WTC11 (cell line): Measurements from ENCODE around the gene DPP9. TPM values are rescaled to one million over a fixed set of nuclear protein-coding genes. Genes with fewer than 3 reads are reported as not detected.

Experiments used
- ATAC-seq: fragments of 200-7000 bp; cut with Tn5 transposase; 2 replicates; pipeline ENCODE4 v1.10.0; 2021; ENCODE audit warnings: mild to moderate bottlenecking, moderate library complexity
- CTCF ChIA-PET: fragments of 300-600 bp; sonication (Branson Sonifier 250); formaldehyde crosslinking; loops from one replicate; lab custom pipeline; 2021; ENCODE audit warnings: antibody characterized with exemption; lab: Charles Lee
- POLR2A ChIA-PET: fragments of 350-600 bp; sonication (Branson Sonifier 250); formaldehyde crosslinking; loops from one replicate; lab custom pipeline; 2021; ENCODE audit warnings: antibody characterized with exemption; lab: Charles Lee
- DNase-seq: peaks from one replicate; pipeline ENCODE4 v3.0.0; 2021; ENCODE audit warnings: low spot score
- H3K27ac Mint-ChIP-seq: 2 replicates; pipeline ENCODE4 v1.8.0; 2021; ENCODE audit warnings: mixed read lengths
- H3K27me3 Mint-ChIP-seq: 2 replicates; pipeline ENCODE4 v1.8.0; 2021; ENCODE audit warnings: low read depth, mild to moderate bottlenecking, moderate library complexity, mixed read lengths
- H3K36me3 Mint-ChIP-seq: 2 replicates; pipeline ENCODE4 v1.8.0; 2021; ENCODE audit warnings: mixed read lengths
- H3K4me1 Mint-ChIP-seq: 2 replicates; pipeline ENCODE4 v1.8.0; 2022; ENCODE audit warnings: mixed read lengths
- H3K4me3 Mint-ChIP-seq: 2 replicates; pipeline ENCODE4 v1.8.0; 2021; ENCODE audit warnings: mild to moderate bottlenecking, moderate library complexity, mixed read lengths
- H3K9me3 Mint-ChIP-seq: 2 replicates; pipeline ENCODE4 v1.8.0; 2021; ENCODE audit warnings: mixed read lengths
- ATF1 ChIP-seq: sonication (generic); formaldehyde crosslinking; IDR thresholded peaks from 2 replicates; pipeline ENCODE4 v1.8.1; 2023; ENCODE audit warnings: mild to moderate bottlenecking, moderate library complexity, missing genetic modification reagents
- ATF3 ChIP-seq: sonication (generic); formaldehyde crosslinking; conservative IDR thresholded peaks from 2 replicates; pipeline ENCODE4 v1.8.1; 2022; ENCODE audit warnings: mild to moderate bottlenecking, missing genetic modification reagents
- E2F4 ChIP-seq: sonication (generic); formaldehyde crosslinking; IDR thresholded peaks from 2 replicates; pipeline ENCODE4 v1.8.1; 2022; ENCODE audit warnings: low read depth, mild to moderate bottlenecking, moderate library complexity, missing genetic modification reagents, borderline replicate concordance
- ESRRA ChIP-seq: sonication (generic); formaldehyde crosslinking; IDR thresholded peaks from 2 replicates; pipeline ENCODE4 v1.8.1; 2022; ENCODE audit warnings: mild to moderate bottlenecking, missing genetic modification reagents, borderline replicate concordance
- GABPB1 ChIP-seq: sonication (generic); formaldehyde crosslinking; IDR thresholded peaks from 2 replicates; pipeline ENCODE4 v1.8.1; 2023; ENCODE audit warnings: mild to moderate bottlenecking, missing genetic modification reagents
- HMGA2 ChIP-seq: fragments of 250-450 bp; sonication (Bioruptor Pico); IDR thresholded peaks from 2 replicates; pipeline ENCODE4 v1.4.0; 2021; ENCODE audit warnings: mild to moderate bottlenecking, moderate library complexity
- IRF1 ChIP-seq: sonication (generic); formaldehyde crosslinking; IDR thresholded peaks from 2 replicates; pipeline ENCODE4 v1.8.0; 2023; ENCODE audit warnings: missing genetic modification reagents
- IRF2 ChIP-seq: sonication (generic); formaldehyde crosslinking; IDR thresholded peaks from 2 replicates; pipeline ENCODE4 v1.8.0; 2022; ENCODE audit warnings: low read depth, missing genetic modification reagents, borderline replicate concordance
- JAZF1 ChIP-seq: fragments of 250-450 bp; sonication (Bioruptor Pico); IDR thresholded peaks from 2 replicates; pipeline ENCODE4 v1.9.0; 2021; ENCODE audit warnings: moderate library complexity, mild to moderate bottlenecking, inconsistent platforms
- MYBL2 ChIP-seq: sonication (generic); formaldehyde crosslinking; IDR thresholded peaks from 2 replicates; pipeline ENCODE4 v1.8.1; 2023; ENCODE audit warnings: mild to moderate bottlenecking, moderate library complexity, missing genetic modification reagents
- NFE2L1 ChIP-seq: sonication (generic); formaldehyde crosslinking; IDR thresholded peaks from 2 replicates; pipeline ENCODE4 v1.8.1; 2023; ENCODE audit warnings: missing genetic modification reagents
- NR1H2 ChIP-seq: sonication (generic); formaldehyde crosslinking; IDR thresholded peaks from 2 replicates; pipeline ENCODE4 v1.9.0; 2021; ENCODE audit warnings: mild to moderate bottlenecking, moderate library complexity, missing genetic modification reagents
- SMAD3 ChIP-seq: sonication (generic); formaldehyde crosslinking; IDR thresholded peaks from 2 replicates; pipeline ENCODE4 v1.8.0; 2022; ENCODE audit warnings: missing genetic modification reagents, mild to moderate bottlenecking, borderline replicate concordance
- TCF7 ChIP-seq: sonication (generic); formaldehyde crosslinking; IDR thresholded peaks from 2 replicates; pipeline ENCODE4 v1.8.0; 2022; ENCODE audit warnings: mild to moderate bottlenecking, low read depth, missing genetic modification reagents, moderate library complexity
- TP53 ChIP-seq: sonication (generic); formaldehyde crosslinking; IDR thresholded peaks from 2 replicates; pipeline ENCODE4 v1.8.1; 2023; ENCODE audit warnings: mild to moderate bottlenecking, missing genetic modification reagents
- USF1 ChIP-seq: sonication (generic); formaldehyde crosslinking; IDR thresholded peaks from 2 replicates; pipeline ENCODE4 v1.8.0; 2022; ENCODE audit warnings: mild to moderate bottlenecking, missing genetic modification reagents
- ZNF232 ChIP-seq: sonication (generic); formaldehyde crosslinking; IDR thresholded peaks from 2 replicates; pipeline ENCODE4 v1.8.0; 2022; ENCODE audit warnings: mild to moderate bottlenecking, missing genetic modification reagents
- ZNF317 ChIP-seq: sonication (generic); formaldehyde crosslinking; IDR thresholded peaks from 2 replicates; pipeline ENCODE4 v1.8.1; 2023; ENCODE audit warnings: low read depth, mild to moderate bottlenecking, moderate library complexity, missing genetic modification reagents, borderline replicate concordance
- ZNF423 ChIP-seq: fragments of 250-450 bp; sonication (Bioruptor Pico); IDR thresholded peaks from 2 replicates; pipeline ENCODE4 v2.1.2; 2022; ENCODE audit warnings: mild to moderate bottlenecking, moderate library complexity
- total RNA-seq: library from RNA; stranded (reverse); gene quantifications from 3 replicates; pipeline ENCODE4 v1.2.3, GENCODE V29; 2021
- TF ChIP-seq, protein P1 (sequence below): sonication (generic); formaldehyde crosslinking; IDR thresholded peaks from 2 replicates; pipeline ENCODE4 v1.8.1; 2023; ENCODE audit warnings: mild to moderate bottlenecking, moderate library complexity, missing genetic modification reagents
- TF ChIP-seq, protein P2 (sequence below): sonication (generic); formaldehyde crosslinking; IDR thresholded peaks from 2 replicates; pipeline ENCODE4 v1.8.0; 2022; ENCODE audit warnings: mild to moderate bottlenecking, missing genetic modification reagents
- TF ChIP-seq, protein P3 (sequence below): sonication (generic); formaldehyde crosslinking; IDR thresholded peaks from 2 replicates; pipeline ENCODE4 v1.8.1; 2022; ENCODE audit warnings: missing genetic modification reagents, borderline replicate concordance
- TF ChIP-seq, protein P4 (sequence below): sonication (generic); formaldehyde crosslinking; IDR thresholded peaks from 2 replicates; pipeline ENCODE4 v1.8.1; 2022; ENCODE audit warnings: low read depth, missing genetic modification reagents, borderline replicate concordance
- TF ChIP-seq, protein P5 (sequence below): fragments of 250-450 bp; sonication (Bioruptor Pico); IDR thresholded peaks from 2 replicates; pipeline ENCODE4 v1.9.0; 2021; ENCODE audit warnings: moderate library complexity, mild to moderate bottlenecking, inconsistent platforms, borderline replicate concordance
- TF ChIP-seq, protein P6 (sequence below): sonication (generic); formaldehyde crosslinking; IDR thresholded peaks from 2 replicates; pipeline ENCODE4 v1.8.1; 2022; ENCODE audit warnings: mild to moderate bottlenecking, moderate library complexity, missing genetic modification reagents

Gene DPP9
- total RNA-seq, 1 experiment from 2014 or later, result 52.9 TPM

DNA sequence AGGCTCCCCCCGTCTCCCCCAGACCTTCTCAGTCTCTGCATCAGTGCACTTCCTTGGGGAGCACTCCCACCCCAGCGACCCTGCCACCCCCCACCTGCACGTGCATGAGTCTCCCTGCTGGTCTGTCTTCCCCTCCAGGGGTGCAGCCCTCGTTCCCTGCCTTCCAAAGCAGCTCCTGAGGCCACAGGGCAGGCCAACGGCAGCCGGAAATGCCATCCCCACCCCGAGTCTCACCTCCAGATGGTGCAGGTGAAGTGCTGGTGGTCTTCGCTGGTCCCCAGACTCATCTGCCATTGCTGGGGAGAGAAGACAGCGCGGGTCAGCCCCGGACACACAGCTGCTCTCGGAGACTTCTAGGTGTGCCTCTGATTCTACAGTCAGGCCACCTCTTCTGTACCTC is 59.0 kb downstream of the DPP9 start (continued):
- TF ChIP-seq MYBL2 (CRISPR knock-in tag), result no peak
- TF ChIP-seq JAZF1 (CRISPR knock-in tag), result no peak
- TF ChIP-seq E2F4 (CRISPR knock-in tag), result no peak
- no peak for TF ChIP-seq ZNF317 (CRISPR knock-in tag)
- TF ChIP-seq, protein P1, sequence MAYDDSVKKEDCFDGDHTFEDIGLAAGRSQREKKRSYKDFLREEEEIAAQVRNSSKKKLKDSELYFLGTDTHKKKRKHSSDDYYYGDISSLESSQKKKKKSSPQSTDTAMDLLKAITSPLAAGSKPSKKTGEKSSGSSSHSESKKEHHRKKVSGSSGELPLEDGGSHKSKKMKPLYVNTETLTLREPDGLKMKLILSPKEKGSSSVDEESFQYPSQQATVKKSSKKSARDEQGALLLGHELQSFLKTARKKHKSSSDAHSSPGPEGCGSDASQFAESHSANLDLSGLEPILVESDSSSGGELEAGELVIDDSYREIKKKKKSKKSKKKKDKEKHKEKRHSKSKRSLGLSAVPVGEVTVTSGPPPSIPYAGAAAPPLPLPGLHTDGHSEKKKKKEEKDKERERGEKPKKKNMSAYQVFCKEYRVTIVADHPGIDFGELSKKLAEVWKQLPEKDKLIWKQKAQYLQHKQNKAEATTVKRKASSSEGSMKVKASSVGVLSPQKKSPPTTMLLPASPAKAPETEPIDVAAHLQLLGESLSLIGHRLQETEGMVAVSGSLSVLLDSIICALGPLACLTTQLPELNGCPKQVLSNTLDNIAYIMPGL (CRISPR knock-in tag), result no peak
- no peak for TF ChIP-seq ATF1 (CRISPR knock-in tag)
- TF ChIP-seq, all 79 proteins: peak for 0

GRCh38 chr19:4662812-4663211 is 60.8 kb downstream of the DPP9 start:
- H3K36me3 Mint-ChIP-seq, result peaks cover 26% of the 10 kb centered on the region
- DNase-seq (no peak), ATAC-seq (no peak)
- TF ChIP-seq ATF3 (CRISPR knock-in tag), result no peak
- TF ChIP-seq NR1H2 (CRISPR knock-in tag), result no peak
- no peak for TF ChIP-seq TCF7 (CRISPR knock-in tag)
- TF ChIP-seq TP53, result no peak
- TF ChIP-seq, protein P2, sequence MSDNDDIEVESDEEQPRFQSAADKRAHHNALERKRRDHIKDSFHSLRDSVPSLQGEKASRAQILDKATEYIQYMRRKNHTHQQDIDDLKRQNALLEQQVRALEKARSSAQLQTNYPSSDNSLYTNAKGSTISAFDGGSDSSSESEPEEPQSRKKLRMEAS (CRISPR knock-in tag), result no peak
- no peak for TF ChIP-seq GABPB1 (CRISPR knock-in tag)
- TF ChIP-seq, protein P3, sequence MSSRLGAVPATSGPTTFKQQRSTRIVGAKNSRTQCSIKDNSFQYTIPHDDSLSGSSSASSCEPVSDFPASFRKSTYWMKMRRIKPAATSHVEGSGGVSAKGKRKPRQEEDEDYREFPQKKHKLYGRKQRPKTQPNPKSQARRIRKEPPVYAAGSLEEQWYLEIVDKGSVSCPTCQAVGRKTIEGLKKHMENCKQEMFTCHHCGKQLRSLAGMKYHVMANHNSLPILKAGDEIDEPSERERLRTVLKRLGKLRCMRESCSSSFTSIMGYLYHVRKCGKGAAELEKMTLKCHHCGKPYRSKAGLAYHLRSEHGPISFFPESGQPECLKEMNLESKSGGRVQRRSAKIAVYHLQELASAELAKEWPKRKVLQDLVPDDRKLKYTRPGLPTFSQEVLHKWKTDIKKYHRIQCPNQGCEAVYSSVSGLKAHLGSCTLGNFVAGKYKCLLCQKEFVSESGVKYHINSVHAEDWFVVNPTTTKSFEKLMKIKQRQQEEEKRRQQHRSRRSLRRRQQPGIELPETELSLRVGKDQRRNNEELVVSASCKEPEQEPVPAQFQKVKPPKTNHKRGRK, result no peak
- no peak for TF ChIP-seq ZNF423 (CRISPR knock-in tag)
- no peak for TF ChIP-seq SMAD3 (CRISPR knock-in tag)
- no peak for TF ChIP-seq IRF1 (CRISPR knock-in tag)
- TF ChIP-seq ESRRA (CRISPR knock-in tag), result no peak
- TF ChIP-seq NFE2L1 (CRISPR knock-in tag), result no peak
- TF ChIP-seq, protein P4, sequence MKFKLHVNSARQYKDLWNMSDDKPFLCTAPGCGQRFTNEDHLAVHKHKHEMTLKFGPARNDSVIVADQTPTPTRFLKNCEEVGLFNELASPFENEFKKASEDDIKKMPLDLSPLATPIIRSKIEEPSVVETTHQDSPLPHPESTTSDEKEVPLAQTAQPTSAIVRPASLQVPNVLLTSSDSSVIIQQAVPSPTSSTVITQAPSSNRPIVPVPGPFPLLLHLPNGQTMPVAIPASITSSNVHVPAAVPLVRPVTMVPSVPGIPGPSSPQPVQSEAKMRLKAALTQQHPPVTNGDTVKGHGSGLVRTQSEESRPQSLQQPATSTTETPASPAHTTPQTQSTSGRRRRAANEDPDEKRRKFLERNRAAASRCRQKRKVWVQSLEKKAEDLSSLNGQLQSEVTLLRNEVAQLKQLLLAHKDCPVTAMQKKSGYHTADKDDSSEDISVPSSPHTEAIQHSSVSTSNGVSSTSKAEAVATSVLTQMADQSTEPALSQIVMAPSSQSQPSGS (CRISPR knock-in tag), result no peak
- TF ChIP-seq, protein P5, sequence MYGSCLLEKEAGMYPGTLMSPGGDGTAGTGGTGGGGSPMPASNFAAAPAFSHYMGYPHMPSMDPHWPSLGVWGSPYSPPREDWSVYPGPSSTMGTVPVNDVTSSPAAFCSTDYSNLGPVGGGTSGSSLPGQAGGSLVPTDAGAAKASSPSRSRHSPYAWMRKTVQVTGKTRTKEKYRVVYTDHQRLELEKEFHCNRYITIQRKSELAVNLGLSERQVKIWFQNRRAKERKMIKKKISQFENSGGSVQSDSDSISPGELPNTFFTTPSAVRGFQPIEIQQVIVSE (CRISPR knock-in tag), result no peak
- TF ChIP-seq, protein P6, sequence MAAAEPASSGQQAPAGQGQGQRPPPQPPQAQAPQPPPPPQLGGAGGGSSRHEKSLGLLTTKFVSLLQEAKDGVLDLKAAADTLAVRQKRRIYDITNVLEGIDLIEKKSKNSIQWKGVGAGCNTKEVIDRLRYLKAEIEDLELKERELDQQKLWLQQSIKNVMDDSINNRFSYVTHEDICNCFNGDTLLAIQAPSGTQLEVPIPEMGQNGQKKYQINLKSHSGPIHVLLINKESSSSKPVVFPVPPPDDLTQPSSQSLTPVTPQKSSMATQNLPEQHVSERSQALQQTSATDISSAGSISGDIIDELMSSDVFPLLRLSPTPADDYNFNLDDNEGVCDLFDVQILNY, result no peak
- TF ChIP-seq HMGA2 (CRISPR knock-in tag), result no peak
- no peak for TF ChIP-seq USF1 (CRISPR knock-in tag)
- no peak for TF ChIP-seq ZNF317 (CRISPR knock-in tag)
- no peak for TF ChIP-seq ZNF232 (CRISPR knock-in tag)
- no peak for TF ChIP-seq IRF2 (CRISPR knock-in tag)
- no peaks in the 10 kb centered on the region; the same call in 1 of the 2 replicates for H3K9me3 Mint-ChIP-seq
- CTCF ChIA-PET, result interaction anchor here (1.0 to 1.2 kb wide), 2 partner anchors 15 to 139 kb away, joined by 4 read pairs; no protein-coding TSS in a partner anchor
- POLR2A ChIA-PET, result interaction anchor here (0.7 kb wide), 1 partner anchor 10 kb away, joined by 3 read pairs; no protein-coding TSS in a partner anchor
- H3K4me1 Mint-ChIP-seq, result no peaks in the 10 kb centered on the region
- H3K27me3 Mint-ChIP-seq, result no peaks in the 10 kb centered on the region
- H3K4me3 Mint-ChIP-seq, result no peak overlapping the region
- no peak overlapping the region for H3K27ac Mint-ChIP-seq
